GM21786 (cell line): ENCODE measurements around the gene AUTS2.

Experiments used
- ATAC-seq: cut with Tn5 transposase; IDR thresholded peaks from one replicate; pipeline ENCODE4 v1.9.1; 2021; ENCODE audit not compliant: unreplicated experiment

AUTS2 gene

DNA sequence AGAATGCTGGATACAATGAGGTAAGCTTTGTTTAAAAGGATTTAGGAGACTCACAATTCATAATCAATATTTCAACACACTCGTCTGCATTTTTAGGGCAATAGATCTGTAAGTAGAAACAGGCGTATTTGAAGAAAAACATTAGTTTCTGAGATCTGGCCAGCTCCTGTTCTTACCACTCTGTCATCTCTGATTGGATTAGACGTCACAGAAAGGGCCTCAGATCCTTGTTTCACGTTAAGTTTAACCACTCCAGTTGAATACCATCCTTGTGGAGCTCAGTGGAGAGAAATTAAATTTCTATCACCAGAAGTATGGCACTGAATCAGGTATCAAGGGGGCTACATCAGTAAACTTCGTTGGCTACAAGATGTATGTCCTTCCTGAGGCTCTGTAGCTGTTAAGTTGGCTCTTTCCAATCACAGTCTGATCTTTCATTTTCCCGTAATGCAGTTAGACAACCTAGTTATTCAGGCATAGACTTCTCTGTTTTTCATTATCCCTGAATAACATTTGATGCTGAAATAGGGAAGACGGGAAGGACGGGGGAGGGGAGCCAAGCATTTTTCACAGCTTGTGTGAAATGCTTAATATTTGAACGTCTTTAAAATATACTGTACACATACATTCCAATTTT lies 874.4 kb downstream of the AUTS2 start:
- ATAC-seq, result no peak

GRCh38 chr7:70474639-70475234 lies 876.5 kb downstream of the AUTS2 start:
- no peak for ATAC-seq

- no peak for ATAC-seq
These were observed 879.0 kb downstream of the AUTS2 start for GRCh38 chr7:70477036-70478010.

GRCh38 chr7:70479153-70480021 lies 881.1 kb downstream of the AUTS2 start:
- ATAC-seq, result no peak

DNA sequence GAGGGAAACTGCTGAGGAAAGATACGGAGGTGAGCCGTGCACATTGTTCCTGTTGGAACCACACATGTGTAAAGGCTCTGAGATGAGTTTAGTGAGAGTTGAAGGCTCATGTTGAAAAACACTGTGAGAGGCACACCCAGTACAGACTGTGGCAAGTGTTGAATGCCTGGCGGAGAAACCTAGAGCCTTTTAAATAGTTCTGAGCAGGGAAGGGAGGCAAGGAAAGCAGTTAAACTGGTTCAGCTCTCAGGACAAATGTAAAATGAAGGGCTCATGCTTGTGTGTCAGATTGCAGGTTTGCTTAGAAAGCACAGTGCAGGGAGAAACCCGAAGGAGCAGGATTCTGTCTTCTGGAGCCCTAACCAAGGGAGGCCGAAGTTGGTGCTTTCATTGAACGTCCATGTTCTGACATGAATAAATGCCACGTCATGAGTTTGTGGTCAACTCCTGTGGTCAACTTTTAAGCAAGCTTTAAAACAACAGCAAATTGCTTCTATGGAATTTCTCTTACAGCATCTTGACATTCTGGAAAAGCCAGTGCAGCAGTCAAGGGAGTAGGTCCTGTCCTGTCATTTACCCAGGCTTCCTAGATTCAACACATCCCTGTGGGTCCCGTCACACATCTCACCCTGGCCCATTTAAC lies 882.8 kb downstream of the AUTS2 start:
- ATAC-seq, result no peak

DNA sequence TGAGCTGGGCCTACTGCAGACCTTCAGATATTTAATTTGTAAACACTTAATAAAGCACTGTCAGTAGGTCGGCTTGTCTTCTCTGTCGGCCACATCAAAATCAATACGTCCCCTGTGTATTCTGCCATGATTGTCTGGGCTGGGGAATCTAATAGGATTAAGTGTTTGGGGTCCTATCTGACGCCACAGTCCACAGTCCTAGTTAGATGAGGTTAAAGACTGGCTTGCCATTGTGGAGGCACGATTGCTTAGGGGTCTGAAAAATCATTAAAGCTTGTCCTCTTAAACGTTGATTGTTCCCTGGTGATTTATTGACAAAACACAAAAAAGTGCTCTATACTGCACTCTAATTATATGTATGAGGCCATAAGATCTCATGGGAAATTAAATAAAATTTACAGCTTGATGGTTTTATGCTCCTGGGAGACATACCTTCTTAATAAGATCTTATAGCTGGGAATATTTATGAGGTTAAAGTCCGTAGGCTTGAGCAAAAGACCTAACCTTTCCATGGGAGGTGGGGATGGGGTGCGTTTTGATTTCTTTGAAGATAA lies 883.4 kb downstream of the AUTS2 start:
- no peak for ATAC-seq

GRCh38 chr7:70484255-70484654 lies 886.0 kb downstream of the AUTS2 start:
- no peak for ATAC-seq

- no peak for ATAC-seq
These were observed 888.7 kb downstream of the AUTS2 start for GRCh38 chr7:70486977-70487376.

GRCh38 chr7:70487428-70487827 lies 889.2 kb downstream of the AUTS2 start:
- ATAC-seq, result no peak

GRCh38 chr7:70487886-70488285 lies 889.6 kb downstream of the AUTS2 start:
- ATAC-seq, result no peak

- no peak for ATAC-seq
These were observed 891.5 kb downstream of the AUTS2 start for GRCh38 chr7:70489813-70490212.

DNA sequence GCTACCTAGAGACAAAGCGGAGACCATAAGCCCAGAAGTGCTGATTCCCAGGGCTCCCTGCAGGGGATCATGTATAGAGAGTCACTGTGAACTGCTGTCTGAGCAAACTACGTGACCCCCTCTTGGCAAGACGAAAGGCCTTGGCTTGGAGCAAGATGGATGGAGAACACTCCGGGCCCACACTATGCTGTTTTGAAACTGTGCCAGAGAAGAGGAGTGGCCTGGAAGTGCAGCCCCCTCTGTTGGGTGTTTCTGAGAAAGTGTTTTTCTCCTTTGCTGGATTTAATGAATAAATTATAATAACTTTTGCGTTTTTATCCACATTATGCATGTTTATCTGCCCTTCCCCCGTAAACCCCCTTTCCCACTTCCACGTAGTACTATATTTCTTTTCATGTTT lies 894.4 kb downstream of the AUTS2 start:
- ATAC-seq, result no peak

- no peak for ATAC-seq
These were observed 896.2 kb downstream of the AUTS2 start for GRCh38 chr7:70494225-70495032.

- no peak for ATAC-seq
These were observed 896.7 kb downstream of the AUTS2 start for GRCh38 chr7:70495033-70495376.

GRCh38 chr7:70497793-70498192 lies 899.5 kb downstream of the AUTS2 start:
- no peak for ATAC-seq

DNA sequence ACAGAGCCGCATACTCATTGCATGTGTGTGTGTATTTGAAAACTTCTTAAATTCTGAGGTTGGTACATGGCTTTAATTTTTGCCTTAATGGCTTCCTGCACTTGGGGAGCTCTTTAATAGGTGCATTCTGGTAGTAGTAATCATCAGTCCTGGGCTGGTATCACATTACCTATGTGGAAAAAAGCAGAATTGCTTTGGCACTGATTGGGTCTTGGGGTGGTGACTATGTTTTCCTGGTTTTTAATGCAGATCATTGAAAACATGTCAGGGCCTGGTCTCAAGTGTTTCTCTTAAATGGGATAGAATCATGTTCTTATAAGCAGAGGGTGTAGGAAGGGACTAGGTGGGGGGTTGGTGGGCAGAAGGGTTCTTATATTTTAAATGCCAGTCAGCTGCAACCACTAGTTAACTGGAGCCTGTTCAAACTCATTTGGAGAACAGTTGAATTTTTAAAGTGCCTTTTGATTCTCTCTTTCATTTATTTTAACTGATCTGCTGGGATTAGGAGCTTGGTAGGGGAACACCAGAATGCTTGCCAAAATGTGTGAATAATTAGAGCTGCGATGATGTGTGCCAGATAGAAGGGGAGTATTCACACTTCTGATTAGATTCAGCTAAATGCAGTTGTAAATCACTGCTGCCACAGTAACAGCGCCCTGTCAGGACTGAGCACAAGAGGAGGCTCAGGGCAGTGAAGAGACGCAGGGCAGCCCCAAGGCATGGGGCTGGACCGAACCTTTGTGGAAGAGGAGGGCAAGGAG lies 900.1 kb downstream of the AUTS2 start:
- ATAC-seq, result no peak

GRCh38 chr7:70500261-70500660 lies 902.0 kb downstream of the AUTS2 start:
- ATAC-seq, result no peak

GRCh38 chr7:70502117-70502863 lies 904.0 kb downstream of the AUTS2 start:
- ATAC-seq, result no peak
